GM18519 (cell line): Measurements from ENCODE around the gene PKD2.

ENCODE experiments used
- ATAC-seq: cut with Tn5 transposase; IDR thresholded peaks from one replicate; pipeline ENCODE4 v1.9.1; 2021; ENCODE audit warnings: mild to moderate bottlenecking, moderate library complexity; ENCODE audit not compliant: unreplicated experiment, low FRiP score

Gene PKD2

DNA sequence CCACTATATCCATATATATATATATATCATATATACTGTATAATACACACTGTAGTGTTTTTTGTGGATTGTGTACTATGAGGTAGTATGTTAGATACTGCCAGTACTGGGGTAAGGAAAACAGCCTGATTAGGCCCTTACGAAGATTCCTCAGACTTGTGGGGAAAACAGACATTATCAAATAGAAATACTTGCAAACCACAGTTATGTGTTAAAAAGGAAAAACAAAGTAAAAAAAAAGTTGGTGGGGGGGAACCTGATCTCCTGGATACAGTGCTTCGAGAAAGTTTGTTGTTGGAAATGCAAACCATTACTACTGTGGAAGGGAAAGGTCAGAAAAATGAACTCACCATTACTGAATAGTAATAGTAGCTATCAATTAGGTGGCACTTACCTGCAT, 53.0 kb downstream of the PKD2 start:
- no peak for ATAC-seq

DNA sequence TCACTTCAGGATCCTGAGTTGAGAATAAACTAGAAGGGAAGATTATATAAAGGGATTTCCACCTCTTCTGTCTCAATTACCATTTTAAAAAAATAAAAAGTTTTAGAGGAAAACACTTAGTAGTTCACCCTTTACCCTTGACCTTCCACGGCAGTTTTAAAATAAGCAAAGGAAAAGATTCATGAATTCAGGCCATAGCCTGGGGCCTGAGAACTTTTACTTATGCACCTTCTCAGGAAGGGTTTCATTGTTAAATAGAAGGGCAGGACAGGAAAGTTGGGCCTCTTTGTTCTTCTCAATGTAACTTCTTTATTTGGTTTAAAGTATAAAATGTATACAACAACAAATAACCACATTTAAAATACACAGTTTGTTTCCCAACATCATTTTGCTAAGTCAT, 54.9 kb downstream of the PKD2 start:
- ATAC-seq = no peak

DNA sequence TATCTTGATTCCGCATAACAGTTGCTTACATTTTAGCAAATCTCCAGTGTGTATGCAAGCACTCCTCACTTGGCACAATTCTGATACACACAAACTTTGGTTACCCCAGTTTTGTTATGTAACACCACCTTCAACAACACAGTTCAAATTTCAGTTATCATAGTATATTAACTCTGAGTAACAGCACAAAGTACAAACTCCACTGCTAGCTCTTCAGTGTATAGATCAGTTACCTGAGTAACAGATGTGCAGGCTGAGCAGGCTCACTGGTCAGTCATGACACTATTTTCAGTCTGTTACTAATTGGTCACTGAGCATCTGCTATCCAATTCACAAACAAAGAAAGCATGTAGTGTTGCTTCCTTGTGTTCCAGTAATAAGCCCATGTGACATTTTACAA, 55.4 kb downstream of the PKD2 start:
- no peak for ATAC-seq

DNA sequence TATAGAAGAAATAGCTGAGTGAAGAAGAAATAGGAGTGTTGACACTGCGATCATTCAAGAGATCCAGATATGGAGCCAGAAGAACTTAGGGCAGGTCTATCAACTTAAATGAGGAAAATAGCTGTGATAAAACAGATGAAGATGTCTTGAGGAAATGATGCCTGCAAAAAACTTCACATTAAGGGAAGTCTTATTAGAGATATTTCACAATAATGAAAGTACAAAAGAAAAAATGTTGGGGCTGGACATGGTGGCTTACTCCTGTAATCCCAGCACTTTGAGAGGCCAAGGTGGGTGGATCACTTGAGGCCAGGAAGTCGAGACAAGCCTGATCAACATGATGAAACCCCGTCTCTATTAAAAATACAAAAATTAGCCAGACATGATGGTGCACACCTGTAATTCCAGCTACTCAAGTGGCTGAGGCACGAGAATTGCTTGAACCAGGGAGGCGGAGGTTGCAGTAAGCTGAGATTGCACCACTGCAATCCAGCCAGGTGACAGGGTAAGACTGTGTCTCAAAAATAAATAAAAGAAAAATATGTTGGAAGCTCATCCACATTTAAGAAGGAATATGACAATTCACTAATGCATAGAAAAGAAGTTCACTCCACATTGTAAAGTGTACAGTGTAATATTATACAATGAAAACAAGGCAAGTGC, 56.3 kb downstream of the PKD2 start:
- no peak for ATAC-seq

DNA sequence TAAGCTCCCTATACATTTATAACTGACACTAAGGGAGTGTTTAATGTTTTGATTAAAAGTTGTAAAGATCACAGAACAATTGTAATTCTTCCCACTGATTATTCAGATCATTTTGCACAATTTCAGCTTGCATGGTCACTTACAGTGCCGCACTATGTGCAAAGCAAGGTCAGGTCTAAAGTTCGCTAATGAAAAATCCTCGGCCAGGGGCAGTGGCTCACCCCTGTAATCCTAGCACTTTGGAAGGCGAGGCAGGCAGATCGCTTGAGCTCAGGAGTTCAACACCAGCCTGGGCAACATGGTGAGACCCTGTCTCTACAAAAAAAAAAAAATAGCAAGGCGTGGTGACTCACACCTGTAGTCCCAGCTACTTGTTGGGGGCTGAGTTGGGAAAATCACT, 57.0 kb downstream of the PKD2 start:
- no peak for ATAC-seq

DNA sequence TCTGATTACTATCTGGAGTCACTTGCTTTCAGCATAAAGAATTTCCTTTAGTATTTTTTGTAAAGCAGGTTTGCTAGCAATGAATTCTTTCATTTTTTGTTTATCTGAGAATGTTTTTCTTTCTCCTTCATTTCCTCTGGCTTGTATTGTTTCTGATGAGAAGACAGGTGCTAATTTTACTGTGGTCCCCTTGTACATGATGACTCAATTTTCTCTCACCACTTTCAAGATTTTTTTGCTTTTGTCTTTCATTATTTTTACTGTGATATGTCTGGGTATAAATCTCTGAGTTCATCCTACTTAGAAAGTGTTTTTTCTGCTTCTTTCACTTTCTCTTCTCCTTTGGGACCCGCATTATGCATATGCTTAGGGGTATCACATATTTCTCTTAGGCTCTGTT, 62.6 kb downstream of the PKD2 start:
- no peak for ATAC-seq

DNA sequence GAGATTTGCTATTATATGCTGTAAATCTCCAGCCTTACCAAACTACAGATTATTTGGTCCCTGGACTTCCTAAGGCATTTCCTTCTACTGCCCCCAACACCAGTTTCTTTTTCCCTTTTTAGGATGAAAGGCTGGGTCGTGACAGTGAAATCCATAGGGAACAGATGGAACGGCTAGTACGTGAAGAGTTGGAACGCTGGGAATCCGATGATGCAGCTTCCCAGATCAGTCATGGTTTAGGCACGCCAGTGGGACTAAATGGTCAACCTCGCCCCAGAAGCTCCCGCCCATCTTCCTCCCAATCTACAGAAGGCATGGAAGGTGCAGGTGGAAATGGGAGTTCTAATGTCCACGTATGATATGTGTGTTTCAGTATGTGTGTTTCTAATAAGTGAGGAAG, 67.9 kb downstream of the PKD2 start:
- ATAC-seq = no peak

DNA sequence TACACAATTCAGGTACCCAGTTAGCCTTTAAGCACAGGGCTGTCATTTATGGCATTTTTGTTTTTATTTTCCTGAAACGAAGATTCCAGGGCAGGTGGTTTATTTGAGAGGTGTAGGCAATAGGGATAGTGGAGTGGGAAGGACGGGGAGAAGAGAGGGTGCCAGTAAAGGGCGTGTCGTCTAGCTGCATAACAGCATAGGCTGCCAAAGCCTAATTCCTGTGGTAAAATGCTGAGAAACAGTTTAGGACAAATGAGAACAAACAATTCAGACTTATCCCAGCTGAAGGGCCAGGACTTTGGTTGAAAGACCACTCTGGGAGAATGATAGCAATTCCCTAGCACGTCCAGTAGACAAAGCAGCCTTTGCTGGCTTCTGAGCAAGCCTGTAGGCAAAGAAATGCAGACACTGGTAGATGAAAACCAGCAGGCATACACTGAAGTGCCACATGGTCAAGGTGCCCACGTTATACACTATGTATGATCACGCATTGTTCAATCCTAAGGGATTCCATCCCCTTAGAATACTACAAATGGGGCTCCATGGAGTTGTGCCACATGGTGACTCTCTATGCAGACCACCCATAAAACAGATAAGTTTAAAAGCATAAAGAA, 70.6 kb downstream of the PKD2 start:
- ATAC-seq = no peak

DNA sequence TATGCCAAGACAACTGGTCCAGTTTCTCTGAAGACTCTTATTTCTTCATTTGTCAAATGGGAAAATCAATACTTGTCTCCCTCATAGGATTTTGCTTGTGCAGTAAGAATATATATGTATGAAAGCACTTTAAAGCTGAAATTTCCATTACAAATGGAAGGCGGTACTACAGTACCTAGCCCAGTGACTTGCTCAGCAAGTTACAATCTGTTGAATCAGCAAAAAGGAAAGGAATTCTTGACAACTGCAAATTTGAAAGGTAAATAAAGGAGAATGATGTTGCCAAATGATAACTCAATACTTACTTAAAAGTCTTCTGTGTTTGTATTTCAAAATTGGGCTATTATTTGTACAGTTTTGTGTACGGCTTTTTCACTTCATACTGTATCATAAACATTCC, 71.1 kb downstream of the PKD2 start:
- ATAC-seq = no peak

DNA sequence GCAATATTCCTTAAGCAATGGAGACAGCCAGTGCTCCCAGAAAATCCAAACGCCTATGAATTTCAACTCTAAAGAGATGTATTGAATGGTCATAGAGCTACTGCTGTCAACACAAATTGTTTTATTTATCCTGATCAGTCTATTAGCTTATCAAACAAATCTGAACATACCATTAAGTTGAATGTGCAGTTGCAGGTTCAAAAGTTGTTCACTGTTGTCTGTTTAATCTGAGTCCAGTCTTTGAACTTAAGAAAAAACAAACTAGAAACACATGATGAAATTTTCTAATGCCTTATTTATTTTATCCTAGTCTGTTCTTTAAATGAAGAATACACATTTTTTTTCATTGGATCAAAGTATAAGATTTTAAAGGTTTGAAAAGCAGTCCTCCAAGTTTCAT, 73.2 kb downstream of the PKD2 start:
- no peak for ATAC-seq

DNA sequence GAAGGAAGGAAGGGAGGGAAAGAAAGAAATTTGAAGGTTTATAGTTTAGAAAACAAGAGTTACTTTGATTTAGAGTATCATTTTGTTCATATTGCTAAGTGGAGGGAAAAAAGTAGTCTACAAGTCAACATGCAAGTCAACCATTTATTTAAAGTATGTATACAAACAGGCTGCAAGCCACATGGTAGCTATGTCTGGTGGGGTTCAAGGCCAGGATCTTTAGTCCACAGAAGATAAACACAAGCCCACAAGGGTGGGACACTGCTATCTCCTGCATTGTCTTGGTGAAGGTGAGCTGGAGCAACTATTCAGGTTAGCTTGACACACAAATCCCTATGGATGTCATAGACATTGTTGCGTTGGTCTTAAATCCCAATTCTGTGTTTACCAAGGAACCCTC, 79.6 kb downstream of the PKD2 start:
- ATAC-seq = no peak

DNA sequence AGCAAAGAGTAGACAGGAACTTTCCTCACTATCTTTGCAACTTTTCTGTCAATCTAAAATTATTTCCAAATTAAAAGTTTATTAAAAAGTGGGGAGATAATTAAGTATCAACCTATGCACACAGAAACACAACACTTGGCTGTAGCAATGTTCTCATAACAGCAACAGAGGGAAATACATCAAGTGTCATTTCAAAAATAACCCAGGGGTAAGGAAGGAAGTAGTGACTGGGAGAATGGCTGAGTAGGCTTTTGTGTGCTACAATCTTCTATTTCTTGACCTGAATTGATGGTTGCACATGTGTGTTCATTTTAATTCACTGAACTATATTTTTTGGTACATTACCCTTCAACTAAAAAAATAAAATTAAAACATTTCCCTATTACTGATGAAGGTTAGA, 83.5 kb downstream of the PKD2 start:
- no peak for ATAC-seq

DNA sequence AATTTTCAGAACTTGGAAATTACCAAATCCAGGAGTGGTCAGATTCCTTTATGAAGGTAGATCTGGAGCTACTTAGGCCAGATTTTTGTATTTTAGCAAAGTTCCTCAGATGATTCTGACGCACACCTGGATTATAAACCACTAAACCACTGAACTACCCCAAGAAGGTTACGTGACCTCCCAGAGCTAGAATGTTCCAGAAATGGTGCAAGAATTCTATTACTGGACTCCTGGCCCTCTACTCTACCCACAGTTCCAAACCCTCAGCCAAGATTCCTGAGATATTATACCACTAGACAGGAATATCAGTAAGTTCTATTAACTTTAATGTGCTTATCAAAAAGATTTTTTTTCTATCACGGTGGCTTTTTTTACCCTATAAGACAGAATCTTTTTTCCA, 83.9 kb downstream of the PKD2 start:
- ATAC-seq = no peak

DNA sequence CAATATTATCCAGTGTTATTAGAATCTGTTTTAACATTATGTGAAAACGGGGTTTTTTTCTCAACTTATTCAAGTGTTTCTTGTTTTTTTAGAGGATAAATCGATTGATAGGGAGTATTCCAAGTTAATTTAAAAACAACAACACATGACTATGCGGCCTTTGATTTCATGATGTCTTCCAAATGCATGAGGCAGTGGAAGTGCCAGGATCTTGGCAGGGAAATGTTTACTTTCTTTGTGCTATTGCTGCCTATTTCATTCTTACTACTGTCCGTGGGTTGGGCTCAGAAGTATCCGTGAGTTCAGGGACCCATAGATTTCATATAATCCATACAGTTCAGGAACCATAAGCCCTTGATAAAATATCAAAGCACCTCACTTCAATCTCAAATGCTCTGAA, 86.4 kb downstream of the PKD2 start:
- ATAC-seq = no peak

DNA sequence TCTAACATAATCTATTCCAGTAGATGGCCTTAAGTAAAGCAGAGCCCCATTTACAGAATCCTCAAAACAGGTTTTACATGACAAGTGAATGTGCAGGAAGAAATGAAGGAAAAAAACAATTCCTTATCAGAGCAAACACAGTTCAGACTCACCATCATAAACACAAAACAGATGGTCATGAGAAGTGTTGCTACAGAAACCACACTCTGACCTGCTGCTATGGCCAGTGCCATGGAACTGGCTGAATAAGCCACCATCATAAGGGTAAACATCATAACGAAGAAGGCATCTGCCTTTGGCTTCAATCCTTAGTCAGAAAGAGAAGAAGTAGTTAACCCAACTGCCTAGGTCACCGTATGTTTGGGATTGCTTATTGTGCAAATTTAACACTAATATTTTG, 89.9 kb downstream of the PKD2 start:
- no peak for ATAC-seq

DNA sequence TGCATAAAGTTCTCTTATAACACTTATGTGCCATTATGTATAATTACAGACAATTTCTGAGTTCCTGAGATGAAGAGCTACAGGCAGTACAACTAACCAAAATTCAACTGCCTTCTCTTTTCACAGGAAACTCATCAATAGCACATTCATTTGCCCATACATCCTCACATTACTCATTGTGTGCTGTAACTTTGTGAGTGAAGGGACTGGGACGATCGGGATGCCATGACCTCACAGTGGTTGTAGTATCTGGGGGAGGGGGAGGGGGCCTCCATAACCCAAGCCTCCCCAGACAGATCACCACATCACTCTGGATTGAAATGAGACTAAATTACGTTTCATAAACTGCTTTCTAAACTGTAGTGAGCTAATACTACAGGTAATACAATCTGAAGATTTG, 90.3 kb downstream of the PKD2 start:
- no peak for ATAC-seq

DNA sequence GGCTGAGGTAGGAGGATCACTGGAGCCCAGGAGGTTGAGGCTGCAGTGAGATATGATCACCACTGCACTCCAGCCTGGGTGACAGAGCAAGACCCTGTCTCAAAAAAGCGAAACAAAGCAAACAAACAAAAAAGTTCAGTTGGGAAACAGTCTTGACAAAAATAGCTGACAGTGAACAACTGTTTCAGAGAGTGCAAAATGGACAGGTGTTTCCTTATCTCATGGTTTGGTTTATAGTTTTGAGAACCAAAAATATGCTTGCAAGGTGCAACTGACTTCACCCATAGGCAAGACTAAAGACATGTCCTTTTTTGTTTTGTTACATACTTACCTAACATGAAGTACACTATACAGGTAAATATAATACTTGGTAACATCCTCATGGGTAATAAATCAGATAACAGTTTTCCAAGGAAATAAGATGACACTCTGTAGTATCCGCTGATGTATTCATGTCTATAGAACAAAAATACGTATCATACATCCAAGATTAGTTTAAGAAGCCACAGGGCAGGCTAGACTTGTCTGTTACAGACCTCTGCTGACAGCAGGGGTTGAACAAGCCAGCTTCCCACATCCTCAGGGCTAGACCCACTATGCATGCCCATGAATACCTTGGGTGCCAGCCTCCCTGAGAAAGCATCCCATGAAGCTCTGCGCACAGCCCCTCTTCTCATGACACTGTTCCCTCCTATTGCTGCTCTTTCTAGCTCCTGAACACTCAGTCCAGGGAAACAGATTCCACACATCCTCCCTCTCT, 91.7 kb downstream of the PKD2 start:
- ATAC-seq = no peak

DNA sequence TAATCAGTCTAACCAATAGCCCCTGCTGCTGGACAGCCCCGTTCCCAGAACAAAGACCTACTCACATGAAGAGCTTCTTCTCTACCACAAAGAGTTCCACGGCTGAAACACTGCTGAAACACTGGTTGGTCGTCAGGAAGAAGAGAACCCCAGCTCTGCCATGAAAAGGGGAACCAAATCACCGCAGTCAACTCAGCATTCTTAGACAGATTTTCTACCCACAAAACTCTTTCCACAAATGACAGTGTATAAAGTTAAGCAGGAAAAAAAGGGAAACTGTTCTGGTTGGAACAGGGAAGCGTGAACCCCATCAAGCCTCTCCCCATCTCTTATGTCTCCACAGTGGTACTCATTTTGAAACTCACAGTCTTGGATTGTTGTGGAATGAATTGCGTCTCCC, 93.7 kb downstream of the PKD2 start:
- ATAC-seq = no peak

DNA sequence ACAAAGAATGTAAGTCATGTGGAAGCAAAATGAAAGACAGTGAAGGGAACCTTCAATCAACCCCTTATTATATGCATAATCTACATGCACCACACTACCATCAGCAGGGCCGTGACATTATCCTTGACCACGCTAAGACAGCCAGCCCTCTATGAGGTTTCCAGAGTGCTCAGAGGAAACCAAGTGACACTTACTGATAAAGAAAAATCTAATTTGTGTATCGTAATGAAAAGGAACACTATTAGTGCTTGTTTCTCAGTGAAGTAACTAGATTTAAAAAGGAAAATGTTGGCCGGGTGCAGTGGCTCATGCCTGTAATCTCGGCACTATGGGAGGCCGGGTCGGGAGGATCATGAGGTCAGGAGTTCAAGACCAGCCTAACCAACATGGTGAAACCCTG, 94.6 kb downstream of the PKD2 start:
- no peak for ATAC-seq

DNA sequence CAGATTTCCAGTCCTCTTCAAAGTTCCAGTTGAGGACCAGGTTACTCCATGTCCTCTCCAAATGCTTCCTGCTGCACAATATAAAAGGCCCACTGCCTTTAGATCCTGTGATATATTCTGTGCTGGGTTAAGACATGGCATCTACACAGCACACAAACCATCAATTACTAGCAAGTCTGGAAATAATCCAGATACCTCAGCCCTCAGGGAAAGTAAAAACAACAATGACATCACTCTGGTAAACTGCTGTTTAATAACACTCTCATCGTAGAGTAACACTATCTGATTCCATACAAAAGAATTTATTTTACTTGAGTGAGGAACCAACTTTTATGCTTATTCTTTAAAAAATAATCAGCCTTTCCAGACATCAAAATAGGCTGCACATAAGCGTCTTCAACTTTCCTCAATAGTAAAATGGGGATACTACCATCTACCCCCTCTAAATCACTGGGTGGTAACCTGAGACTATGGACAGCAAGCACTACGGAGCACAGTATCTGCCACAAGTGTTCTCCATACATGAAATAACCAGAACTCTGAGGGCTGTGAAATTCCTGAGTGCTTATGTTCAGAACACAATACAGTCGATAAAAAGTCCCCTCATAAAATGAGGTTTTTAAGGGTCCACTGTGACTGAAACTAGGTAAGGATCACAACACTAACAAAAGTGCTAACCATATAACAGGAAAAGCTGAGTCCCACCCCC, 97.6 kb downstream of the PKD2 start:
- no peak for ATAC-seq

DNA sequence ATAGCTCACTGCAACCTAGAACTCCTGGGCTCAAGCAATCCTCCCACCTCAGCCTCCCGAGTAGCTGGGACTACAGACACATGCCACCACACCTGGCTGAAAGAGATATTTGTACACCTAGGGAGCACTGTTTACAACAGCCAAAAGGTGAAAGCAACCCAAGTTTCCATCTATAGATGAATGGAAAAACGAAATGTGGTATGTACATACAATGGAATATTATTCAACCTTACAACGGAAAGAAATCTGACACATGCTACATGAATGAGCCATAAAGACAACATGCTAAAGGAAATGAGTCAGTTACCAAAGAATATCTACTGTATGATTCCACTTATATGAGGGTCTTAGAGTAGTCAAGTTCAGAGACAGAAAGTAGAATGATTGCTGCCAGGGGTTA, 98.8 kb downstream of the PKD2 start:
- no peak for ATAC-seq
